ENCODE results near the gene TNNI2.
"Not testable (repeated sequence)": the region's sequence is repeated elsewhere in the genome, so short reads cannot be mapped to it uniquely, and the experiment has no call there.

DNA sequence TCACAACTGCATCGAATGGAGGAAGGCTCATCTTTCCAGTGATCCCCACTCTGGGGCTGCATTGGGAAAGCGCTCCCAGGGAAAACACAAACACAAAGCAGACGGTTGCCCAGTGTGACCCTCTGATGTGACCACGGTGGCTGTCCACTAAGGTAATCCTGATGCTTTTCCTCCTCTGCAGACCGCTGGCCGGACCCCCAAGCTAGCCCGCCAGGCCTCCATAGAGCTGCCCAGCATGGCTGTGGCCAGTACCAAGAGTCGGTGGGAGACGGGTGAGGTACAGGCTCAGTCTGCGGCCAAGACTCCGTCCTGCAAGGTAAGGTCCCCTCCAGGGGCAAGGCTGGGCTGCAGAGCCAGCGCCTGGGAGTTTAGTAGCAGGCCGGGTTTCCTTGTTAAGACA is 47.8 kb downstream of the TNNI2 start:
- TF ChIP-seq RAD21 (IDR thresholded peaks at IDR 0.05), result not testable (repeated sequence)
- TF ChIP-seq, protein P1, sequence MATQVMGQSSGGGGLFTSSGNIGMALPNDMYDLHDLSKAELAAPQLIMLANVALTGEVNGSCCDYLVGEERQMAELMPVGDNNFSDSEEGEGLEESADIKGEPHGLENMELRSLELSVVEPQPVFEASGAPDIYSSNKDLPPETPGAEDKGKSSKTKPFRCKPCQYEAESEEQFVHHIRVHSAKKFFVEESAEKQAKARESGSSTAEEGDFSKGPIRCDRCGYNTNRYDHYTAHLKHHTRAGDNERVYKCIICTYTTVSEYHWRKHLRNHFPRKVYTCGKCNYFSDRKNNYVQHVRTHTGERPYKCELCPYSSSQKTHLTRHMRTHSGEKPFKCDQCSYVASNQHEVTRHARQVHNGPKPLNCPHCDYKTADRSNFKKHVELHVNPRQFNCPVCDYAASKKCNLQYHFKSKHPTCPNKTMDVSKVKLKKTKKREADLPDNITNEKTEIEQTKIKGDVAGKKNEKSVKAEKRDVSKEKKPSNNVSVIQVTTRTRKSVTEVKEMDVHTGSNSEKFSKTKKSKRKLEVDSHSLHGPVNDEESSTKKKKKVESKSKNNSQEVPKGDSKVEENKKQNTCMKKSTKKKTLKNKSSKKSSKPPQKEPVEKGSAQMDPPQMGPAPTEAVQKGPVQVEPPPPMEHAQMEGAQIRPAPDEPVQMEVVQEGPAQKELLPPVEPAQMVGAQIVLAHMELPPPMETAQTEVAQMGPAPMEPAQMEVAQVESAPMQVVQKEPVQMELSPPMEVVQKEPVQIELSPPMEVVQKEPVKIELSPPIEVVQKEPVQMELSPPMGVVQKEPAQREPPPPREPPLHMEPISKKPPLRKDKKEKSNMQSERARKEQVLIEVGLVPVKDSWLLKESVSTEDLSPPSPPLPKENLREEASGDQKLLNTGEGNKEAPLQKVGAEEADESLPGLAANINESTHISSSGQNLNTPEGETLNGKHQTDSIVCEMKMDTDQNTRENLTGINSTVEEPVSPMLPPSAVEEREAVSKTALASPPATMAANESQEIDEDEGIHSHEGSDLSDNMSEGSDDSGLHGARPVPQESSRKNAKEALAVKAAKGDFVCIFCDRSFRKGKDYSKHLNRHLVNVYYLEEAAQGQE (IDR thresholded peaks at IDR 0.05), result not testable (repeated sequence)
- TF ChIP-seq, protein P2, sequence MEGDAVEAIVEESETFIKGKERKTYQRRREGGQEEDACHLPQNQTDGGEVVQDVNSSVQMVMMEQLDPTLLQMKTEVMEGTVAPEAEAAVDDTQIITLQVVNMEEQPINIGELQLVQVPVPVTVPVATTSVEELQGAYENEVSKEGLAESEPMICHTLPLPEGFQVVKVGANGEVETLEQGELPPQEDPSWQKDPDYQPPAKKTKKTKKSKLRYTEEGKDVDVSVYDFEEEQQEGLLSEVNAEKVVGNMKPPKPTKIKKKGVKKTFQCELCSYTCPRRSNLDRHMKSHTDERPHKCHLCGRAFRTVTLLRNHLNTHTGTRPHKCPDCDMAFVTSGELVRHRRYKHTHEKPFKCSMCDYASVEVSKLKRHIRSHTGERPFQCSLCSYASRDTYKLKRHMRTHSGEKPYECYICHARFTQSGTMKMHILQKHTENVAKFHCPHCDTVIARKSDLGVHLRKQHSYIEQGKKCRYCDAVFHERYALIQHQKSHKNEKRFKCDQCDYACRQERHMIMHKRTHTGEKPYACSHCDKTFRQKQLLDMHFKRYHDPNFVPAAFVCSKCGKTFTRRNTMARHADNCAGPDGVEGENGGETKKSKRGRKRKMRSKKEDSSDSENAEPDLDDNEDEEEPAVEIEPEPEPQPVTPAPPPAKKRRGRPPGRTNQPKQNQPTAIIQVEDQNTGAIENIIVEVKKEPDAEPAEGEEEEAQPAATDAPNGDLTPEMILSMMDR (IDR thresholded peaks at IDR 0.05; ENCODE audit: low read depth, low read length, missing input control), result not testable (repeated sequence)
